GM21786 (cell line): ENCODE results near the gene U2AF2.
"Not testable (repeated sequence)": the region's sequence is repeated elsewhere in the genome, so short reads cannot be mapped to it uniquely, and the experiment has no call there.

Source experiments
- ATAC-seq: cut with Tn5 transposase; IDR thresholded peaks from one replicate; pipeline ENCODE4 v1.9.1; 2021; ENCODE audit not compliant: unreplicated experiment

The U2AF2 gene

DNA sequence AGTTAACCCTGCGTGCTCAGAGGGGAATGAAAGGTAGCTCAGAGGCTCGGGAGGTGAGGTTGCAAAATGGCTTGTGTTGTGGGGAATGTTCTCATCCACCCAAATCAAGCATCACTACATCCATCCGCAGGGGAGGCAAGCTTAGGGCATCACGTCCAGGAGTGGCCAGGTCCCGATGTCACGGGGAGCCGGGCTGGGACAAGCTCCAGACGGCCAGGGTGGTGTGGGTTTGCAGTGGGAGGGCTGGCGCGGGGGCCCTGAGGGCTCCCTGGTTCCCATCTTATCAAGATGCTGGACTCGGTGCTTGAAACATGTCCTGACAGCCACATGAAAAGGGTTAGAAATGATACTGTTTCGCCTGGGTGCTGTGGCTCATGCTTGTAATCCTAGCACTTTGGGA, 46.0 kb downstream of the U2AF2 start:
- no peak for ATAC-seq

DNA sequence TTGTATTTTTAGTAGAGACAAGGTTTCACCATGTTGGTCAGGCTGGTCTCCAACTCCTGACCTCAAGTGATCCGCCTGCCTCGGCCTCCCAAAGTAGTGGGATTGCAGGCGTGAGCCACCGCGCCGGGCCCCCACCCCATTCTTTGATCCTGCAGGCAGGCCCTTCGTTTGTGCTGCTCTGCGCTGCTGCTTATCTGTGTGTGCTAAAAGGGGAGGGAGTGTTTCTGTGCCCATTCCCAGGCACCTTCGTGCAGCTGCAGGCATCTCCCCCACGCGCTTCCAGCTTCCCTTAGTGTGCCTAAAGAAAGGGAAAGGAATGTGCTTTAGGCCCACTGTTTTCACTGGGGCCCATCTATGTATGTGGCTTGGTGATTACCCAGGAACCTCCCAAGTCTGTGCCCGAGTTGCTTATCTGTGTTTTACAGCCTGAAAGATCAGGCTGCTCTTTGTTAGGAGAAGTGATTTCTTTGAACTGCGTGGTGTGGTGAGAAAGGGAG, 47.3 kb downstream of the U2AF2 start:
- no peak for ATAC-seq

DNA sequence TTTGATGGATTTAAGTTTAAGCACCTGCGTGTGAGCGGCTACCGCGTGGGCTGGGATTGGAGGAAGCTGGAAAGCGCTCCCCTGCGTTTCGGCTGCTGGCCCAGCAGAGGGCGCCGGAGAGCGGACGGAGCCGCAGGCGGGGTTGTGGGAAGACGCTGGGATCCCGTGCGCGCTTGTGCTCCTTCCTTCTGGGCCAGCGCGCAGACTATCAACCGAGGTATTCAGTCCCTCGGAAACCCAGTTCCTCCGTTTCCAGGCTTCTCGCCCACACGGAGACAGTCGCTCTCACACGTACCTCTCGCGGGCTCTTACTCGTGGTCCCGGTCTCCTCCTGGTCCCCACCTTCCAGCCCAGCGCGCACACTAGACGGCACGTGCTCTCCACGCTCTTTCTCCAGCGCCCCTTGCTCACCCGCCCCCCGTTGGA, 49.0 kb downstream of the U2AF2 start:
- no peak for ATAC-seq

DNA sequence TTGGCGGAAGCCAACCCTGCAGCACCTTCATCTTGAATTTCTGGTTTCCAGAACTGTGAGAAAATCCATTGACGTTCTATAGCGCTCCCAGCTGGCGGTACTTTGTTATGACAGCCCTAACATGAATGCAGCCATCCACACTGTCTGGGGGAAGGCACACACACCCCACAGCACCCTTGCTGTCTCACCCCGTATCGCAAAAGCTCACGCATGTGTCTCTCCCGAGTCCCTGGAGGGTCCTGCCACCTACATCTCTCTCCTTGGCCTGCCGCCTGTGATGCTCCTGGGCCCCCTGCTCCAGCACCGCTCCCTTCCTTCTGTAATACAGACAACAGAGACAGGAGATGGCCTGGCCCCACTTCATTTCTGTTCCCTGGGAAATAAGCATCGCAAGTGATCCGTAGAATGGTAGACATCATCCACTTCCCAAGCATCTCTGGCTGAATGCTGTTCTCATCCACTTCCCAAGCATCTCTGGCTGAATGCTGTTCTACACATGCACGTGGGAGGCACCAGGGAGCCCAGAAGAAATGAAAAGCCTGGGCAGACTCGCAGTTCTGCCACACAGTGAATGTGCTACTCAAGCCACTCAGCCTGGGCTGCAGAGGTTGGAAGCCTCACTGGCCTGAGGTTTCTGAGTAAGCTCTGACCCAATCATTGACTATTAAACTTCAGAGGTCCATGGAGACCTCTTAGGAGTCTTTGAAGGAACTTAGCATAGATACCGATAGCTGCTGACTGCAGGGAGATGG, 49.8 kb downstream of the U2AF2 start:
- ATAC-seq: no peak

DNA sequence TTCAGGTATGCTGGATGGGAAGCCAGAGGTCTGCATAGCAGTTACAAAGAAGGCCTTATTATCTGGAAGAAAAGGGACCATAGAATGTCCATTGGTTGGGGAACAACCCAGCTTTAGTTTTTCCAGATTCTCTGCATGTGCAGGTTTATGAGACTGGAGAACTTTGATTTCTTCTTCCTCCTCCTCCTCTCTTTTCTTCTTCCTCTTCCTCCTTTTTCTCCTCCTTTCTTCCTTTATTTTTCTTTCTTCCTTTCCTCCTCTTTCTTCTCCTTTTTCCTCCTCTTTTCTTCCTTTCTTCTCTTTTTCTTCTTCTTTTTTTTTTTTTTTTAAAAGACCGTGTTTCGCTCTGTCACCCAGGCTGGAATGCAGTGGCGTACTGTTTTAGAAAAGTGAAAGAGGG, 51.1 kb downstream of the U2AF2 start:
- no peak for ATAC-seq

DNA sequence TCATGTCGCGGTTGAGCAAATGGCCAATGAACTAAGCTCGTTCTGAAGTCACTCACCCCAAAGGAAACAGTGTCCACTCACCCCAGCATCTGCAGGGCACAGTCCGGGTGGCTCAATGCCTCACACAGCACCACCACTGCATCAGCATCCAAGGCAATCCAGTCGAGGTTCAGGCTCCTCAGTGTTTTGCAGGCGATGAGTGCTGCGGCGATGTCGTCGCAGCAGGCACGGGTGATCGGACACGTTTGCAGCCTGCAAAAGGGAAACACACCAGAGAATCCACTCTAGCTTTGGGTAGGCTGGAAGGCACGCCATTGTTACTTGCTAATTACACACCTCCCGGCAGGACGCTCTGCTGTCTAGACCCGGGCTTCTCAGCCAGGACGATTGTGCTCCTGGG, 56.9 kb downstream of the U2AF2 start:
- no peak for ATAC-seq

DNA sequence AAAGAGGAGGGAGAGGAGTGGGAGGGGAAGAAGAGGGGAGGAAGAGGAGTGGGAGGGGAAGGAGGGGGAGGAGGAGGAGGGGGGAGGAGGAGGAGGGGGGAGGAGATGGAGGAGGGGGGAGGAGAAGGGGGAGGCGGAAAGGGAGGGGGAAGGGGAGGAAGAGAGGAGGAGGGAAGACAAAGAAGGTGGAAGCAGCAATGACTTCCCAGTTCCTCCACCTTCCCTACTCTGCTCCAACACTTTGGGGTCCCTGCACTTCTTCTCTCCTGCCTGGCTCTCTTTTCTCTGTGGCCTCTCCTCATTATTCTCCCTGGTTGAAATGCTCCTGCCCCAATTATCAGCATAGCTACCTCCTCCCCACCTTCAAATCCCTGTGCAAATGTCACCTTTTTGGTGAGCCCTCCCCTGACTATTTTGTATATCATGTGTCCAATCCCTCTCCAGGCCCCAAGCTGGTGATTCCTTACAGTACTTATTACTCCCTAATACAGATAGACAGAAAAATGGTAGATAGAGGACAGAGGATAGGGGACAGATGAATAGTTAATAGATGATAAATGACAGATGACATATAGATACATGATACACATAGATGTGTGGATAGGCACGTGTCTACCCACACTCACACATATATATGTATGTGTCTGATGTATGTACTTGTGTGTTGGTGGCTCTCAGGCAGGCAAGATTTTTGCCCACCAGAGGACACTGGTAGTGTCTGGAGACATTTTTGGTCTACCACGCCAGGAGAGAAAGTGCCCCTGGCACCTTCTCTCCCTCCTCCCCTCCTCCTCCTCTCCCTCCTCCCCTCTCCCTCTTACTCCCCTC, 58.2 kb downstream of the U2AF2 start:
- ATAC-seq: no peak

DNA sequence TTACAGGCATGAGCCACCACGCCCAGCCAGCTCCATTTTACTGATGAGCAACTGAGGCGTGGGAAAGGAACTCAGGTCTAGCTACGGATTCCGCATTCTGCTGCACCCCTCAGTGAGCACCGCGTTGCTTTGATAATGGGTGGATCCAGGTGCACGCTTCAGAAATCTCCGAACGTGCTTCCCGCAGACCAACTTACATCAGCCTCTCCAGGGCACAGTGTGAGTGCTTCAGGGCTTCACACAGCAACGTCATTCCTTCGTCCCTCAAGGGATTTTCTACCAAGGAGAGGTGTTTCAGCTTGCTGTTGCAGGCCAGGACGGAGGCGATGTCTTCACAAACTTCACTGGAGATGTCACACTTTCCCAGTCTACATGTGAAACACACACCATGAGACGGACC, 61.7 kb downstream of the U2AF2 start:
- ATAC-seq: no peak

DNA sequence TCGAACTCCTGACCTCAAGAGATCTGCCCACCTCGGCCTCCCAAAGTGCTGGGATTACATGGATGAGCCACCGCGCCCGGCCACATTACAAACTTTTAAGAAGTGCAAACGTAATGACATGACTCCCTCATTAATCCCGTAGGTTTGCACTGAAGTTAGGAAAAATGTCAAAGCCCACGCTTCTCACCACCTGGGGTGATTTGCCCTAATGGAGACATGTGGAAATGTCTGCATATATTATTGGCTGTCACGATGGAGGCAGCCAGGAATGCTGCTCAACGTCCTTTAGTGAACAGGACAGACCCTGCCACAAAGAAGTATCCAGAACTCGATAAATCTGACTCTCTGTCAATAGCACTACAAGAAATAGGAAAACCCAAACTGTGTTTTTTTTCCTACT, 62.4 kb downstream of the U2AF2 start:
- ATAC-seq: no peak

DNA sequence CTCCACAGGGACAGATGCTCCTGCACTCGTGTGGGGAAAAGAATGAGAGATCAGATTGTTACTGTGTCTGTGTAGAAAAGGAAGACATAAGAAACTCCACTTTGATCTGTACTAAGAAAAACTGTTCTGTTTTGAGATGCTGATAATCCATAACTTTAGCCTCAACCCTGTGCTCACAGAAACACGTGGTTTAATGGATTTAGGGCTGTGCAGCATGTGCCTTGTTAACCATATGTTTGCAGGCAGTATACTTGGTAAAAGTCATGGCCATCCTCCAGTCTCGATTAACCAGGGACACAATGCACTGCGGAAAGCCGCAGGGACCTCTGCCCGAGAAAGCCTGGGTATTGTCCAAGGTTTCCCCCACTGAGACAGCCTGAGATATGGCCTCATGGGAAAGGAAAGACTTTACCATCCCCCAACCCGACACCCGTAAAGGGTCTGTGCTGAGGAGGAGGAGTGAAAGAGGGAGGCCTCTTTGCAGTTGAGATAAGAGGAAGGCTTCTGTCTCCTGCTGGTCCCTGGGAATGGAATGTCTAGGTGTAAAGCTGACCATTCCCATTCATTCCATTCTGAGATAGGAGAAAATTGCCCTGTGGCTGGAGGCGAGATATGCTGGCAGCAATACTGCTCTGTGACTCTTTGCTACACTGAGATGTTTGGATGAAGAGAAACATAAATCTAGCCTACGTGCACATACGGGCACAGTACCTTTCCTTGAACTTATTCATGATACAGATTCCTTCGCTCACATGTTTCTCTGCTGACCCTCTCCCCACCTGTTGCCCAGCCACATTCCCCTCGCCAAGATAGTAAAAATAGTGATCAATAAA, 63.3 kb downstream of the U2AF2 start:
- not testable (repeated sequence) for ATAC-seq

DNA sequence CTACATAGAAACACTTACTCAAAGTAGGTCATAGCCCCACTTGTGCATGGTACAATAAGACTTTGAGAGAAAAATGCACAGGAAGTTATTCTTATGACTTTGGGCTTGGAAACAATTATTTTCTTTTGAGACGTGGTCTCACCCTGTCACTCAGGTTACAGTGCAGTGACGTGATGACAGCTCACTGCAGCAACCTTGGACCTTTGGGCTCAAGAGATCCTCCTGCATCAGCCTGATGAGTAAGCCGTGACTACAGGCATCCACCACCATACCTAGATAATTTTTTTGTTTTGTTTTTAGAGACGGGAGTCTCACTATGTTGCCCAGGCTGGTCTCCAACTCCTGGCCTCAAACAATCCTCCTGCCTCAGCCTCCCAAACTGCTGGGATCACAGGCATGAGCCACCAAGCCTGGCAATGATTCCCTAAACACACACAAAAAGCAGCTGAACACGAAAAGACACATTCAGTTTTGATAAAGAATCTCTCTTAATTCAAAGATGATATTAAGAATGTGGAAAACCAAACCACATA, 65.4 kb downstream of the U2AF2 start:
- ATAC-seq: no peak

DNA sequence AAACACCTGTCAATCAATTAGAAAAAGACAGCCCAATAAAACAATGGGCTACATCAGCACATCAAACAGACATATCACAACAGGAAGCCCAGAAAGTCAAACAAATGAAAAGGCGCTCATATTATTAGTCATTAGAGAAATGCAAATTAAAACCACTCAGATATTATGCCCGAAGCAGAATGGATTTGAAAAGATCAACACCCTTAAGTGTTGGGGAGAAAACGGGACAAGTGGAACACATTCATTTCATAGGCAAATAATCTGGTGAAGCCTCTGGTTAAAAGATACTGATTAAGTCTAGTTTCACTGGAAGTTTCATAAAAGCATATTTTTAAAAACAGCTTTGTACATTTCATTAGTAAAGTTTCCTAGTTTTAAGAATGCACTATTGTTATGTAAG, 66.0 kb downstream of the U2AF2 start:
- no peak for ATAC-seq

DNA sequence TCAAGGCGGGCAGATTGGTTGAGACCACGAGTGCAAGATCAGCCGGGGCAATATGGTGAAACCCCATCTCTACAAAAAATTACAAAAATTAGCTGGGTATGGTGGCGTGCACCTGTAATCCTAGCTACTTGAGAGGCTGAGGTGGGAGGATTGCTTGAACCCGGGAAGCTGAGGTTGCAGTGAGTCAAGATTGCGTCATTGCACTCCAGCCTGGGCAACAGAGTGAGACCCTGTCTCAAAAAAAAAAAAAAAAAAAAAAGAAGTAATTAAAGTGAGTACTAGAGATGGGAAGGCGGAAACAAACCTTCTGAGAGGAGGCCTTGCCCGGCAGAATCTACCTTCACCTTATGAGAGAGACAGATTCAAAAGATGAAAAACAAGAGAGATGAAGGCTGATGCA, 68.7 kb downstream of the U2AF2 start:
- no peak for ATAC-seq
